HG03442 (cell line): ENCODE results near the gene NTRK2.
"Not testable (repeated sequence)": the region's sequence is repeated elsewhere in the genome, so short reads cannot be mapped to it uniquely, and the experiment has no call there.

Experiments used
- ATAC-seq: cut with Tn5 transposase; IDR thresholded peaks from one replicate; pipeline ENCODE4 v1.9.1; 2021; ENCODE audit warnings: mild to moderate bottlenecking, moderate library complexity; ENCODE audit not compliant: unreplicated experiment

Gene NTRK2

DNA sequence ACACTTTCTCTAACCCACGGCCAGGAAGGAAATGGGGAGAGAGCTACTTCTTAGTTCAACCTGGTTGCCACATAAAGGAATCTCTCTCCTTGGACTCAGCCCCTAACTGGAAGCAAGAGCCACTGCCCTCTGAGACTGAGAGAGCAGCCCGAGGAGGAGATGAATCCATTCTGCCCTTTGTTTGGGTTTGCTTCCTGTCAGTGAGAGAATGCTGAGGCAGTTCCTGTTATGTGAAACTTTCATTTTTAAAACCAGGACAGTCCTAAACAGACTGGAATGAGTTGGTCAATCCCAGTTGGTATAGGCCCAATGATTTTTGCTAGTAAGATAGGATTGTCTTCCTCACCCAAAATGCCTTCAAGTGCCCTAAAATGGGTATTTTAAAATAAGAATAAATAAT is 205.1 kb downstream of the NTRK2 start:
- no peak for ATAC-seq

DNA sequence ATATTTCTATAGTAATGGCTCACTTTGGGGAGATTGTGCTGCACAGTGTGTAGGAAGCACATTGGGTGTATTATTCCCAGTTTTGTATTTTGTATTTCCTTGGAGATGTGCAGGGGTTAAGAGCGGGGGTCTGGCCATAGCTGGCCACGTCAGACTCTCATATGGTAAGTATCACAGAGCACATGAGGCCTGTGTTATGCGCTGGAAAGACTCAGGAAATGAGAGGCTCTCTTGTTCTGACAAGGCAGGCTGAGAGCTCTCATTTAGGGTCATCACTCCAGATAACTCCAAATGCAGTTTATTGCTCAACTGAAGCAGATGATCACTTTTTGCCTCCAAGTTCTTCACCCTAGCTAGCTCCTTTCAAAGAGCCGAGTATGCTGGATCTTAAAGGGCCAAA is 205.7 kb downstream of the NTRK2 start:
- no peak for ATAC-seq

DNA sequence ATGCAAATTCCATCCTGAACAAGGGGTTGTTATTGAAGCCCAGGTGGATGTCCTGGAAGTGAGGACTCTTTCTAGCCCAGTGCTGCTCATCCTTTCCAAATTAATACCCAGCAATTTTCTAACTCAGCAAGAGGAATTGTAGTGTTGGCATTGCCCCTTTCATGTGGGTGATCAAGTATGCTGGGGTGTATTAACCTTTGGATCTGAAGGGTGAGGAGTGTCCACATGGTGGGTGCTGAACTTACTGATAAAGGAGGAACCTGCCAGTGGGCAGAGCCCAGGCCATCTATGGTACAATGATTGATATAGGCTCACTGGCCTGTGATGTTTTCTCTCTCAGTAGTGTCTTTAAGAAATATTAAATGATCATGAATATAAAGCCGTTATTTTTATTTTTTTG is 210.1 kb downstream of the NTRK2 start:
- ATAC-seq, result no peak

DNA sequence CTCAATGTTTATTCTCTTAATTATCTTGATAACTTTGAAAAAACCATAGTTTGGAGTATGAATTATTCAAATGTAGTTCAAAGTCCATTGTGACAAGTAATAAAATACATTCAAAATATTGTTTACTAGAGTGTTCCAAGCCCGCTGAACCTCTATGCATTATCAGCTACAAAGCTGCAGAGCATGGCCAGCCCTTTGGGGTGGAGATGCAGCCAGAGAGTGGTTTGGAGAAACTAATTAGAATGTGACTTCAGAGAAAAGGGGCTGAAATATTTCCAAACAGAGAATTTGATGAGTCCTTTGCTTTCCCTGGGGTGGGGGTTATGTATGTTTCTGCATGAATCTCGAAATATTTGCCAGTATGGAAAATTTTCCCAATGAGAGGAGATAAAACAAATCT is 211.3 kb downstream of the NTRK2 start:
- no peak for ATAC-seq

DNA sequence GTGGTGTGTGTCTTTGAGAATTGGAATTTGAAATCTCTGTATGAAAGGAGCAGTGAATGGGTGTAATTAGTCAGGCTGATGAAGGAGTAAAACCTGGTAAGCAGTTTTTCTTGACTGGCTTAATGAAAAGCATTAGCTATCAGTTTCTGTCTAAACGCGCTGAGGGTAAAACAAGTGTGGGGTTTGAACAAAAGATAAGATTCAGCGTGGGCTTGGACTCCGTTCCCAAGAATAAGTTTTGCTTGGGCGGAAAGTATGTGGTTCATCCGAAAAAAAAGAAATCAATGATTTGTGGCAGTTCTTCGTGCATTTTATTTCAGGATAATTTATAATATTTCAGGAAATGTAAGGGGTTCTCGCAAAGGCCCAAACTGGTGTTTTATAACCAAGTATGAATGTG is 217.3 kb downstream of the NTRK2 start:
- ATAC-seq, result no peak

DNA sequence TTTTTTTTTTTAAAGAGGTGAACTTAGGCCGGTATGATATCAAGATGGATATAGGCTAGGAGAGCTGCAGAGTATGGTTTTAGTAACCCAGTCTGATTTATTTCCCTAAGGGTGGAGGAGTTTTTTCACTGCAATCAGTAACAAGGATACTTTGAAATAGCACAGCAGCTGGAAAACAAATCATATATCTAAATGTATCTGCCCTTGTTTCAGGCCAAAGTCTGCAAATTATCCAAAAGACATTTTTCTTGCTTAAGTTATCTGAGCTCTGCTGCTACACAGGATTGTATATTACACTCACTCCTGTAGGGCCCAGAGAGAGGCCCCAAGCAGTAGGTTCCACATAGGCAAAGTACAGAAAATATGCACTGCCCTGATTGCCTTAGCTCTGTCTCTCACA is 222.4 kb downstream of the NTRK2 start:
- no peak for ATAC-seq

DNA sequence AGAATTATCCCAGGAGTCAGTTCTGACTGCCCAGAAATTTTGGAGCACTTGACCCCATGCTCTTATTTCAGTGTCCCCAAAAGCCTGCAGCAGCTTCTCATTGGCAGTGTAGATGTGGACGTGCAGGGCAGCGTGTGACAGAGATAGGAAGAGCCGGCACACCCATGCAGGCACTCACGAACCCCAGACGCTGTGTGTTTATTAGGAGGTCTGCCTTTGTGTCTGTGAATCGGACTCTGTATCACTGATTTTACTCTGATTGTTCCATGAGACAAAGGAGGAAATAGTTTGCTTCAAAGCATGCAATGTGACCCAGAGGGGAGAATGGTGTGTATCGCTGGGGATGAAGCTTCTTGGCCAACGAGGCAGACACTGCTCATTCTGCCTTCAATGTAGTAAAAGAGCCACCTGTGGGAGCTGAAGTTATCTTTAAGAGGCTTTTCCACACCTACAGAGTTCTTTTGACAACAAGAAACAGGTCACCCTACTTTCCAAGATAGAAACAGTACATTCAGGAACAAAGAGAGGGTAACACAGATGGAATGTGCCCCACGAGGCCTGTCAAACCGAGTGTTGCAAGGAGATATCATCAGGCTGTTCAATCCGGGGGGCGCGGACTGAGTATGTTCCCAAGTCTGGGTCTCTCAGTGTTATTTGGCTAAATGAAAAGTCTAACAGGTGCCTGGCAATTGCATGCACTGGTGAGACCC is 224.0 kb downstream of the NTRK2 start:
- ATAC-seq, result no peak

DNA sequence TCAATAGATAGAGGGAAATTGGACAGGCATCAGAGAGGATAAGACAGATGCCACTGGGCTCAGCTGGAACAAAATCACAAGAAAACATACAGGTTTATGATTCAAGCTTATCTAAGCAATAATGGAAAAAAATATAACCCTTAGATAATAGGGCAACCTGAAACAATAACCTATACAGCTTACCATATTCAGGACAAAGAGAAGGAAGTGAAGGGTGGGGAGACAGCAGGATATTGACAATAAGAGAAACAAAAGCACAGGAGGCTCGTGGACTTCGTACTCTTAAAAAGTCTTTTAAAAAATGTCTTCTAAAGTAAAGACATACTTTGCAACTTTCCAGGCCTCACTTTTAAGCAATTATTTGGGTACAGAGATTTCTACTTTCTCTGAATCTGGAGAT is 225.3 kb downstream of the NTRK2 start:
- ATAC-seq, result no peak

GRCh38 chr9:84897362-84898094 is 228.0 kb downstream of the NTRK2 start:
- ATAC-seq, result no peak

GRCh38 chr9:84898188-84898587 is 228.7 kb downstream of the NTRK2 start:
- ATAC-seq, result no peak

DNA sequence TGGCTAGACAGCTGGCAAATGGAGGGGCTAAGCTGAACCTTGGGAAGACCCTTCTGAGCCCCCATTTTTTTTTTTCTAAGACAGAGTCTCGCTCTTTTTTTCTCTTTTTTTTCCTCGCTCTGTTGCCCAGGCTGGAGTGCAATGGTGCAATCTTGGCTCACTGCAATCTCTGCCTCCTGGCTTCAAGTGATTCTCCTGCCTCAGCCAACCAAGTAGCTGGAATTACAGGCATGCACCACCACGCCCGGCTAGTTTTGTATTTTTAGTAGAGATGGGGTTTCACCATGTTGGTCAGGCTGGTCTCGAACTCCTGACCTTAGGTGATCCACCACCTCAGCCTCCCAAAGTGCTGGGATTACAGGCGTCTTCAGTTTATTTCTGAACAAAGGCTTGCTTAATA is 229.1 kb downstream of the NTRK2 start:
- ATAC-seq, result not testable (repeated sequence)

GRCh38 chr9:84899326-84899725 is 229.8 kb downstream of the NTRK2 start:
- ATAC-seq, result no peak

DNA sequence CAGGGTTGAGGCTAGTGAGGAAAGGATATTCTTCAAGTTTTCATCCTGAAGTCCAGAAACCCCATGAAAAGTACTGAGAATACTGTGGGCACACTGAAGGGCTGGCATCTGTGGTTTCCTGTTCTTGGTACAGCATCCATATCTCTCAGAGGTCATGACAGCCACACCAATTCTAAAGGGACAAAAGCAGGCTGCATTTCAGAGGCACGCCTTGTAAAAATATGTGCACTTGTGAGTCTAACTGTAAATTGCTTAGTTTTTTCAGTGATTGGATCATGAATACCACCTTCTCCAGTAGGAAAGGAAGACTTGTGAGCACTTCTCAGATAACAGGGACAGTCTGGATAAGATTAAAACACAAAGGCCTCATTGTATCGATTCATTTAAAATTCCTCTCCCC is 230.9 kb downstream of the NTRK2 start:
- no peak for ATAC-seq

GRCh38 chr9:84903963-84904362 is 234.4 kb downstream of the NTRK2 start:
- no peak for ATAC-seq

DNA sequence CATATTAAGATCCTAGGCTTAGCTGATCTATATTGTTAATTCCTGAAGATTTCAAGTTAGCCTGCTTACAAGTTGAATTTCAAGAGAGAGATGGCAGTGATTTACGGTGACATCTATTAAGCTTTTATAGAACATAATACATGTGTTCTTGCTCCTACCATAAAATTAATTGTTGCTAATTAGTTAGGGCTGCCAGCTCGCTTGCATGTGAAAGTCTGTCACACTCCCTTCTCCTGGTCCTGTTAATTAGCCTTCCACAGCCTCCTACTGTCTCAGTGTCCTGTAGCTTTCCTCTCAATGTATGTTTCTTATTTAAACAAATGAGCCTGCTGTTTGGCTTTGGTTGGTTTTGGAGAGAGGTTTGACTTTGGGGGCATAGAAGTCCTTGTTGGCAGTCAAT is 247.2 kb downstream of the NTRK2 start:
- no peak for ATAC-seq

DNA sequence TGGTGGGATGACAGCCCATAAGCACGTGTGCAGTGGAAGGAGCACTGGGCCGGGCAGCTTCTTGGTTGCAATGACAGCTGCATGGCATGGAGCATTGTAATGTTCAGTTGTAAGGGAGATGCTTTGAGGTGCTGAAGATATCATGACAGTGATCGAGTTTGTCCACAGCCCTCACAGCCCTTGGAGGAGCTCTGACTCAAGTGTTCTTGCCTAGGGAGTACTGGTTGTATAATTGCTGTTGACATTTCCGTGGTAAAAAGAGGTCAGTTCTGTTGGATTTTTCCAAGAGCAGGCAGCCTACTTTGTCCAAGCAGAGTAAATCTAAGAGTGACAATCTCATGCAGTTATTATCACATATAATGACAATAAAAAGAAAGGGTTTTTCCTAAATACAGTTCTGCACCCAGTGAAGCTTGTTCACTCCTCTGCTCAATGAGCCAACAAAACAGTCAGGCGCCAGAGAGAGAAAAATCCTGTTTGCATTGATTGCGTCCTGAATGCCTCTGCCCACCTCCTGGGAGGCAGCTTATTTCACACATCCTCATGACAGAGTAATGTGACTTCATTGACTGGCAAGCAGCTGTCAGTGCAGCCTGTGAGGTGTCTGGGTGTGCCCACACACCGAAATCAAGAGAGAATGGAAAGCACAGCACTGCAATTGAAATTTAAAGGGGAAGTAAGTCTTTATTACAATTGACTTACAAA is 248.0 kb downstream of the NTRK2 start:
- no peak for ATAC-seq

- no peak for ATAC-seq
Measured at GRCh38 chr9:84919440-84919839, 249.9 kb downstream of the NTRK2 start.

GRCh38 chr9:84921175-84921574 is 251.6 kb downstream of the NTRK2 start:
- ATAC-seq, result no peak

- no peak for ATAC-seq
Measured at GRCh38 chr9:84922051-84922450, 252.5 kb downstream of the NTRK2 start.

GRCh38 chr9:84924266-84924665 is 254.7 kb downstream of the NTRK2 start:
- no peak for ATAC-seq

GRCh38 chr9:84925225-84925872 is 255.8 kb downstream of the NTRK2 start:
- no peak for ATAC-seq

DNA sequence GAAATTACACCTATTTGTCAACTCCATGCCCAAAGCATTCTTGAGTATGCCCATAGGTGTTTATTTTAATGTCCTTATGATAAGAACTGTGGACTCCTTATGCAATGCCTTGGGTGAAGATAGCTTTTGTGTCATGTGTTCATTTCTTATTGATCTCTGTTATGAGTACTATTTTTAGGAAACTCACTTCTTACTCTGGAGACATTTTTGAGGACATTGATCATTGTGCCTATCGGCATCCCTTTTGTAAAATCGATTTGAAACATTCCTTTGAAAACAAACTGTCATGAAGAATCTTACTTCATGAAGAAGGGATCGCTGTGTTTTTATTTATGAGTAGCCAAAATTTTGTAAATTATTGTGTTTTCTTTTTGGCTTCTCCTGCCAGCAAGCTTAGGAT is 257.3 kb downstream of the NTRK2 start:
- no peak for ATAC-seq
